Measurements from ENCODE around the gene NOS1AP. TPM values are rescaled to one million over a fixed set of nuclear protein-coding genes. Genes with fewer than 3 reads are reported as not detected.

Gene NOS1AP
- total RNA-seq, 4 donors from 2014 or later = 8.5 to 34.8 (median 14.1) TPM

GRCh38 chr1:162091681-162092524, 22.4 kb downstream of the NOS1AP start:
- Histone ChIP-seq H3K4me3 (no peak overlapping the region), H3K4me1 (peaks cover 13 to 21% (median 17%) of the 10 kb centered on the region in 4 donors), H3K9me3 (no peaks in the 10 kb centered on the region), H3K27me3 (no peaks in the 10 kb centered on the region), H3K36me3 (no peaks in the 10 kb centered on the region), H3K27ac (peak overlapping the region in 1 of 4 donors; percentile 39)
- in situ Hi-C loops (cut with MboI; ENCODE audit: low pct_ligation_motif_present in 1 of 4, low pct_unique_long_range_greater_than_20kb in 1 of 4, low sequenced_read_pairs in 3 of 4) = no loop called here
- 24 to 25% methylated on average over 4 of the region's 4 CpGs for WGBS, 2 donors (ENCODE audit: low coverage in 1 of 2)
- no peak for DNase-seq
- intact Hi-C loops (cut with DNase I; ENCODE audit: low total_unique reads) = no loop called here
- TF ChIP-seq POLR2A (IDR thresholded peaks at IDR 0.05) = no peak
- peak in 1 of 5 experiments; percentile 23 for TF ChIP-seq CTCF (IDR thresholded peaks at IDR 0.05)

DNA sequence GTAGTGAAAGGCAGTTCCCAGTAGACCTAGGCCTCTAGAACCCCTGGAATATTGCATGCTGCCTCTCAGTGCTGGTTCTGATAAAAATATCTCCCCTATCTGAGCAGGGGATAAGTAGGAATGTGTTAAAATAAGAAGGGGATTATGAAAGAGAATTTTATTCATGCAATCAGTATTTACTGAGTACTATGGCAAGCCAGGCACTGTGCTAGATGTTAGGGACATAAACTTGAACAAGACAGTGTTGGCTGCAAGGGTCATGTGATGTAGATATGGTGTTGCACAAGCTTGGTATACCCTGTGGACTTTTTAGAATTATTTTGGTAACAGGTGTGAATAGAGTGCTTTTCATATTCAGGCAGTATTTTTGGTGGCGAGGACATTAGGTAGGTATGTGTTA, 23.6 kb downstream of the NOS1AP start:
- intact Hi-C loops (cut with DNase I; ENCODE audit: low total_unique reads) = no loop called here
- TF ChIP-seq POLR2A (IDR thresholded peaks at IDR 0.05) = no peak
- no peak for TF ChIP-seq CTCF (IDR thresholded peaks at IDR 0.05)
- TF ChIP-seq POLR2AphosphoS5 (IDR thresholded peaks at IDR 0.05) = no peak
- TF ChIP-seq EP300 (IDR thresholded peaks at IDR 0.05; ENCODE audit: low read depth) = no peak
- Histone ChIP-seq H3K4me3 (no peak overlapping the region), H3K36me3 (no peaks in the 10 kb centered on the region), H3K27ac (no peak overlapping the region), H3K9me3 (no peaks in the 10 kb centered on the region), H3K27me3 (no peaks in the 10 kb centered on the region), H3K4me1 (peaks cover 9 to 16% (median 14%) of the 10 kb centered on the region in 4 donors)
- in situ Hi-C loops (cut with MboI; ENCODE audit: low pct_ligation_motif_present in 1 of 4, low pct_unique_long_range_greater_than_20kb in 1 of 4, low sequenced_read_pairs in 3 of 4) = no loop called here
- WGBS, 2 donors (ENCODE audit: low coverage in 1 of 2) = 100% methylated on average over 1 of the region's 1 CpG
- no peak for DNase-seq

DNA sequence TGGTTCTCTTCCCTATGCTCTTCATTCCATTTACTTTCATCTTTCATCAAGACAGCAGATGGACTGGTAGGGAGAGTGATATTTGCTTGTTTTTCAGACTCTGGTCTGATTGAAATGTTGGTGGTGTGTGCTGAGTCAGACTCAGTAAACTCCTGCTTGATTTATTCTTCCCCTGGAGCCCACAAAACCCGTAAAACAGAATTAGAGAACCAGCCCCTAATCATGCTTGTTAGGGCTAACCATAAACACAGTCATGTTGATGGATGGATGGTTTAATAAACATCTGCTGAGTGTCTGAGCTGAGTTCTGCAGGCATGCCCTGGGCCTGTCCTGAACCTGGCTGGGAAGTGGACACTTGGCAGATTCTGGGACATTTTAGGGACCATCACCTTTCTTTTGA, 24.8 kb downstream of the NOS1AP start:
- intact Hi-C loops (cut with DNase I; ENCODE audit: low total_unique reads) = no loop called here
- Histone ChIP-seq H3K9me3 (no peaks in the 10 kb centered on the region), H3K4me3 (no peak overlapping the region), H3K4me1 (peaks cover 4 to 9% (median 6%) of the 10 kb centered on the region in 4 donors), H3K27me3 (no peaks in the 10 kb centered on the region), H3K27ac (no peak overlapping the region), H3K36me3 (no peaks in the 10 kb centered on the region)
- TF ChIP-seq POLR2A (IDR thresholded peaks at IDR 0.05) = no peak
- TF ChIP-seq POLR2AphosphoS5 (IDR thresholded peaks at IDR 0.05) = no peak
- TF ChIP-seq EP300 (IDR thresholded peaks at IDR 0.05; ENCODE audit: low read depth) = no peak
- no peak for TF ChIP-seq CTCF (IDR thresholded peaks at IDR 0.05)
- WGBS, 2 donors (ENCODE audit: low coverage in 1 of 2) = 68% methylated on average over 1 of the region's 1 CpG; no CpG with 5 or more reads in 1 of the 2 donors
- in situ Hi-C loops (cut with MboI; ENCODE audit: low pct_ligation_motif_present in 1 of 4, low pct_unique_long_range_greater_than_20kb in 1 of 4, low sequenced_read_pairs in 3 of 4) = no loop called here
- no peak for DNase-seq

- TF ChIP-seq POLR2A (IDR thresholded peaks at IDR 0.05) (no peak), EP300 (IDR thresholded peaks at IDR 0.05; ENCODE audit: low read depth) (no peak), CTCF (IDR thresholded peaks at IDR 0.05) (no peak), POLR2AphosphoS5 (IDR thresholded peaks at IDR 0.05) (no peak)
- intact Hi-C loops (cut with DNase I; ENCODE audit: low total_unique reads) = no loop called here
- H3K9me3 ChIP-seq = no peaks in the 10 kb centered on the region
These were observed 25.2 kb downstream of the NOS1AP start for GRCh38 chr1:162094723-162095122.

More at GRCh38 chr1:162094723-162095122, 25.2 kb downstream of the NOS1AP start:
- 92 to 100% methylated on average over 1 to 2 of the region's 2 CpGs for WGBS, 2 donors (ENCODE audit: low coverage in 1 of 2)
- no peak overlapping the region for H3K27ac ChIP-seq
- no peaks in the 10 kb centered on the region for H3K27me3 ChIP-seq
- in situ Hi-C loops (cut with MboI; ENCODE audit: low pct_ligation_motif_present in 1 of 4, low pct_unique_long_range_greater_than_20kb in 1 of 4, low sequenced_read_pairs in 3 of 4) = no loop called here
- no peaks in the 10 kb centered on the region for H3K36me3 ChIP-seq
- H3K4me3 ChIP-seq = no peak overlapping the region
- no peak for DNase-seq
- H3K4me1 ChIP-seq = peaks cover 4 to 9% (median 6%) of the 10 kb centered on the region in 4 donors

Data from transverse colon (tissue), 4 donors.